ENCODE data around the gene FMOD. TPM values are rescaled to one million over a fixed set of nuclear protein-coding genes. Genes with fewer than 3 reads are reported as not detected.

Gene FMOD
- total and polyA plus RNA-seq, 2 donors (not counting 1 experiment from before 2014, with no cell fraction given) = 3.3 to 9.0 TPM

GRCh38 chr1:203336097-203336496 lies 14.8 kb downstream of the FMOD start:
- Histone ChIP-seq H3K9ac (ENCODE audit: insufficient read depth, low read length) (no peak overlapping the region), H3K4me1 (ENCODE audit: control insufficient read depth, extremely low read depth, insufficient read depth, low read length) (no peaks in the 10 kb centered on the region), H3K27me3 (ENCODE audit: control insufficient read depth, insufficient read depth, low read length) (peaks cover 15% of the 10 kb centered on the region), H3K36me3 (ENCODE audit: control insufficient read depth, insufficient read depth, low read length) (no peaks in the 10 kb centered on the region), H3K79me2 (ENCODE audit: control insufficient read depth, insufficient read depth, low read length) (no peaks in the 10 kb centered on the region), H2AFZ (ENCODE audit: low read length) (no peak overlapping the region), H3K27ac (ENCODE audit: insufficient read depth, low read length) (no peak overlapping the region), H3K9me3 (ENCODE audit: control insufficient read depth, insufficient read depth, low read depth, low read length) (no peaks in the 10 kb centered on the region), H3K4me2 (ENCODE audit: extremely low read depth, insufficient read depth, low read length) (no peak overlapping the region), H4K20me1 (ENCODE audit: control insufficient read depth, extremely low read depth, insufficient read depth, low read length) (no peaks in the 10 kb centered on the region), H3K4me3 (replicated peaks in 1 of 4; ENCODE audit: control extremely low read depth in 1 of 4, insufficient read depth in 1 of 4, low read depth in 3 of 4, low read length in 4 of 4) (no peak overlapping the region)
- TF ChIP-seq EZH2 (IDR thresholded peaks at IDR 0.05; ENCODE audit: low read length, missing control alignments) = no peak
- TF ChIP-seq CTCF (conservative IDR thresholded peaks at IDR 0.05 in 1 of 2, IDR thresholded peaks at IDR 0.05 in 1 of 2; ENCODE audit: low read depth in 1 of 2, low read length in 2 of 2) = no peak
- no peak for DNase-seq (ENCODE audit: low read depth in 2 of 2)

GRCh38 chr1:203335503-203335902 lies 15.4 kb downstream of the FMOD start:
- TF ChIP-seq CTCF (conservative IDR thresholded peaks at IDR 0.05 in 1 of 2, IDR thresholded peaks at IDR 0.05 in 1 of 2; ENCODE audit: low read depth in 1 of 2, low read length in 2 of 2) = no peak
- TF ChIP-seq EZH2 (IDR thresholded peaks at IDR 0.05; ENCODE audit: low read length, missing control alignments) = no peak
- Histone ChIP-seq H3K9ac (ENCODE audit: insufficient read depth, low read length) (no peak overlapping the region), H3K27ac (ENCODE audit: insufficient read depth, low read length) (no peak overlapping the region), H3K79me2 (ENCODE audit: control insufficient read depth, insufficient read depth, low read length) (no peaks in the 10 kb centered on the region), H2AFZ (ENCODE audit: low read length) (no peak overlapping the region), H3K27me3 (ENCODE audit: control insufficient read depth, insufficient read depth, low read length) (peaks cover 9% of the 10 kb centered on the region), H3K9me3 (ENCODE audit: control insufficient read depth, insufficient read depth, low read depth, low read length) (no peaks in the 10 kb centered on the region), H3K4me1 (ENCODE audit: control insufficient read depth, extremely low read depth, insufficient read depth, low read length) (no peaks in the 10 kb centered on the region), H3K4me2 (ENCODE audit: extremely low read depth, insufficient read depth, low read length) (no peak overlapping the region), H3K4me3 (replicated peaks in 1 of 4; ENCODE audit: control extremely low read depth in 1 of 4, insufficient read depth in 1 of 4, low read depth in 3 of 4, low read length in 4 of 4) (no peak overlapping the region), H3K36me3 (ENCODE audit: control insufficient read depth, insufficient read depth, low read length) (no peaks in the 10 kb centered on the region), H4K20me1 (ENCODE audit: control insufficient read depth, extremely low read depth, insufficient read depth, low read length) (no peaks in the 10 kb centered on the region)
- no peak for DNase-seq (ENCODE audit: low read depth in 2 of 2)

- Histone ChIP-seq H3K9ac (ENCODE audit: insufficient read depth, low read length) (no peak overlapping the region), H3K4me1 (ENCODE audit: control insufficient read depth, extremely low read depth, insufficient read depth, low read length) (peaks cover 2% of the 10 kb centered on the region), H3K27me3 (ENCODE audit: control insufficient read depth, insufficient read depth, low read length) (peaks cover 10% of the 10 kb centered on the region), H3K4me3 (replicated peaks in 1 of 4; ENCODE audit: control extremely low read depth in 1 of 4, insufficient read depth in 1 of 4, low read depth in 3 of 4, low read length in 4 of 4) (no peak overlapping the region), H3K9me3 (ENCODE audit: control insufficient read depth, insufficient read depth, low read depth, low read length) (no peaks in the 10 kb centered on the region), H3K27ac (ENCODE audit: insufficient read depth, low read length) (no peak overlapping the region), H3K4me2 (ENCODE audit: extremely low read depth, insufficient read depth, low read length) (no peak overlapping the region), H3K36me3 (ENCODE audit: control insufficient read depth, insufficient read depth, low read length) (no peaks in the 10 kb centered on the region), H3K79me2 (ENCODE audit: control insufficient read depth, insufficient read depth, low read length) (no peaks in the 10 kb centered on the region), H4K20me1 (ENCODE audit: control insufficient read depth, extremely low read depth, insufficient read depth, low read length) (no peaks in the 10 kb centered on the region), H2AFZ (ENCODE audit: low read length) (no peak overlapping the region)
- no peak for DNase-seq (ENCODE audit: low read depth in 2 of 2)
- TF ChIP-seq CTCF (conservative IDR thresholded peaks at IDR 0.05 in 1 of 2, IDR thresholded peaks at IDR 0.05 in 1 of 2; ENCODE audit: low read depth in 1 of 2, low read length in 2 of 2) (no peak), EZH2 (IDR thresholded peaks at IDR 0.05; ENCODE audit: low read length, missing control alignments) (no peak)
Observed at GRCh38 chr1:203331224-203331623, 19.7 kb downstream of the FMOD start.
